GM19025 (cell line): ENCODE results near the gene CDC73.
"Not testable (repeated sequence)": the region's sequence is repeated elsewhere in the genome, so short reads cannot be mapped to it uniquely, and the experiment has no call there.

Experiments used
- ATAC-seq: cut with Tn5 transposase; IDR thresholded peaks from one replicate; pipeline ENCODE4 v1.9.1; 2021; ENCODE audit warnings: mild to moderate bottlenecking, low read depth, moderate library complexity; ENCODE audit not compliant: unreplicated experiment

Gene CDC73

GRCh38 chr1:193113258-193113991, 8.4 kb upstream of the CDC73 start:
- no peak for ATAC-seq

- no peak for ATAC-seq
Observed at GRCh38 chr1:193113992-193114332, 7.9 kb upstream of the CDC73 start.

- no peak for ATAC-seq
Observed at GRCh38 chr1:193114485-193115095, 7.2 kb upstream of the CDC73 start.

- no peak for ATAC-seq
Observed at GRCh38 chr1:193115629-193116227, 6.1 kb upstream of the CDC73 start.

- not testable (repeated sequence) for ATAC-seq
Observed at GRCh38 chr1:193117167-193117566, 4.7 kb upstream of the CDC73 start.

- ATAC-seq: no peak
Observed at GRCh38 chr1:193118194-193118593, 3.6 kb upstream of the CDC73 start.

GRCh38 chr1:193118803-193119730, 2.8 kb upstream of the CDC73 start:
- ATAC-seq: no peak

- no peak for ATAC-seq
Observed at GRCh38 chr1:193120604-193121166, 1.1 kb upstream of the CDC73 start.

- no peak for ATAC-seq
Observed at GRCh38 chr1:193123751-193124150, 1.9 kb downstream of the CDC73 start.

GRCh38 chr1:193125369-193125768, 3.5 kb downstream of the CDC73 start:
- ATAC-seq: no peak

GRCh38 chr1:193131266-193131860, 9.5 kb downstream of the CDC73 start:
- ATAC-seq: peak; percentile 59

GRCh38 chr1:193140254-193140653, 18.4 kb downstream of the CDC73 start:
- no peak for ATAC-seq

- ATAC-seq: no peak
Observed at GRCh38 chr1:193141804-193142203, 20.0 kb downstream of the CDC73 start.

- no peak for ATAC-seq
Observed at GRCh38 chr1:193142409-193142808, 20.6 kb downstream of the CDC73 start.

- no peak for ATAC-seq
Observed at GRCh38 chr1:193143285-193143684, 21.5 kb downstream of the CDC73 start.

GRCh38 chr1:193144361-193144938, 22.6 kb downstream of the CDC73 start:
- ATAC-seq: no peak

- ATAC-seq: no peak
Observed at GRCh38 chr1:193144999-193145398, 23.2 kb downstream of the CDC73 start.

- no peak for ATAC-seq
Observed at GRCh38 chr1:193156117-193156821, 34.4 kb downstream of the CDC73 start.

- no peak for ATAC-seq
Observed at GRCh38 chr1:193156822-193157142, 35.0 kb downstream of the CDC73 start.
